NT2/D1 (cell line): ENCODE results near the gene ZBTB40.

ENCODE experiments used
- YY1 ChIP-seq: IDR thresholded peaks from 2 replicates; pipeline ENCODE4 v1.6.1; 2011; ENCODE audit not compliant: insufficient read length, insufficient read depth
- ZNF274 ChIP-seq: IDR thresholded peaks from 2 replicates; pipeline ENCODE4 v1.6.1; 2011; ENCODE audit warnings: mild to moderate bottlenecking, low read depth, low read length

DNA sequence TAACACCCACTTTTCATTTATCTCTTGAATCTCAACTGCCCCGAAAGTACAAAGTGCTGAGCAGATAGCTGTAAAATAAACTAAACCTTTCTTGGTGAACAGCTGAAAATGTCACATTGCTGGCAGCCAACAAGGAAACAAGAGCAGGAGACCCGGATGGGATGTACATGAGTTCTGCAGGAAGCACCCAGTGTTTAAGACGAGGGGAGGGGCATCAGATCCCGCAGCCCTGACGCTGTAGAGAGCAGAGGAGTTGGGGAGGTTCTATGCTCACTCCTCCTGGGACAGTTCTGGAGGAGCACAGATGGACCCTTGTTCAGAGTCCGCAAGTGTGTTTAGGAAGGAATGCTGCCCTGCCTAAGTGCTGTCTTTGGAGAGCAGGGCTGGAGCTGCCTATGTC lies 79.6 kb downstream of the ZBTB40 start:
- TF ChIP-seq ZNF274 = no peak
- no peak for TF ChIP-seq YY1
